NCI-H1105 (cell line): ENCODE results near the gene ARL4A.
"Not testable (repeated sequence)": the region's sequence is repeated elsewhere in the genome, so short reads cannot be mapped to it uniquely, and the experiment has no call there.

ENCODE experiments used
- DNase-seq: peaks from one replicate; lab custom pipeline; 2025; lab: John Stamatoyannopoulos, UW

Gene ARL4A, protein sequence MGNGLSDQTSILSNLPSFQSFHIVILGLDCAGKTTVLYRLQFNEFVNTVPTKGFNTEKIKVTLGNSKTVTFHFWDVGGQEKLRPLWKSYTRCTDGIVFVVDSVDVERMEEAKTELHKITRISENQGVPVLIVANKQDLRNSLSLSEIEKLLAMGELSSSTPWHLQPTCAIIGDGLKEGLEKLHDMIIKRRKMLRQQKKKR

DNA sequence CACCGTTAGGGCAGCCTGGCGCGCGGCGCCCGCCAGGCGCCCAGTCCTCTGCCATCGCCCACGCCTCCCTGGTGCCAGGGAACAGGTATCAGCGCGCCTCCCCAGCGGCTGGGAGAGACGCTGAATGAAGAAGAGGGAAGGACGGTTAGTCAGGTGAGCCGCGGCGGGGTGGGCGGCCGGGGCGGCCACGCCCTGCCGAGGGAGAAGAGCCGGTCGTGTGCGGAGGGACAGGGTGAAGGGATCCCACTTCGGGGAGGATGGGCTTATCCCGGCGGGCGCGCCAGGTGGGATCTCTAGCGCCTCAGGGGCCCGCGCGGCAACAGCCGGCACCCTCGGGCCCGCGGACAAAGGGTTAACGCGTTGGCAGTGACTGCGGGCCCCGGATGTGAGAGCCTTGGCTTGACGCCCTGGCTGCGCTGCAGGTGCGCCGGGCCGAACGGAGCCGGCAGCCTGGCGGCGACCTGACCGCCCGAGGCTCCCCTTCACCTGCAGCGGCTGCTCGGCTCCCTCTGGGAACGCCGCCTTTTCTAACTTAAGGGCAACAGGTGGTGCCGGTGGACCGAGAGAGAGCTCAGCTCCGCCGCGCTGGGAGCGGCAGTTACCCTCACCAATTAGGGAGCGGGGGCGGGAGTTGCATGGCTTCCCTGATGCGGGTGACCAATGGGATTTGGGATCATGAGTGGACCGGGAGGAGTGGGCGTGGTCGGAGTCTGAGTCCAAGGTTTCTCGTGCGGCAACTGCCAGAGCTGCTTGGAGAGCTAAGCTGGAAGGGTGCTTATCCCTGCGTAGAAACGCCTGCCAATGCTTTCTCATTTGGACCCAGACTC, at the start of gene ARL4A:
TSS of gene ARL4A (plus strand) at position 743 of the 827 bp plus-strand sequence. CDS start 622 bp downstream, outside the sequence.
- DNase-seq: peak; percentile 100

DNA sequence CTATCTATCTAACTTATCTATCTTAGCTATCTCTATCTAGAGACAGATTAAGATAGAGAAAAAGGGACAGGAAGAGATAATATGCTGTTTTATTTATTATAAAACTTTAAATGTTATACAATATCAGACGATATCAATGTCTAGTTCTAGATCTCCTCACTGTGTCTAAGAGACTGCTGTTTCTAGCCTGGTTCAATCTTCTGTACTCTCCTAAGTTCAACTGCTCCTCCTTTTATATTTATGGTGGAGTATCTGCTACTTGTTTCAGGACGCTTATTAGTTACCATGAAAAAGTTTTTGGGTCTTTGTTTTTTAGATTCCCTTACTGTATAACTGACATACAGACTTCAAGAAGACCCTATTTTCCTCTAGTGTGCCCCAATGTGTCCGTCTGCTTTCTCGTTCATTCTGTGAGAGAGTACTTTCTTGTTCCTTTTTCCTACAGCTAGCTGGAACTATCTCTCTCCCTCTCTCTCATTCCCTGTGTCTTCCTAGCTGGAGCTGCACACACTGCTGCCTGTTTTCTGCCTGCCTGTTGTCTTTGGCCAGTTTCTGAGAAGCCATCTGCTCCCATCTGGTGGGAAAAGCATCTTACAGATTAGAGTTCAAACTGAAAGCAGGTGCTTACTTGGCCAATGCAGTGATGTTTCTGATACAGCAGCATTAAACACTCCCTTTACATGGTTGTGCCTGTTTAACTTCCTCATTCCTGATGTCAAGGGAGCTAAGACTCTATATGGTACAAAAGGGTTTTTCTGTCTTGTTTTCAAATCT, 49.4 kb upstream of the ARL4A start:
- no peak for DNase-seq

DNA sequence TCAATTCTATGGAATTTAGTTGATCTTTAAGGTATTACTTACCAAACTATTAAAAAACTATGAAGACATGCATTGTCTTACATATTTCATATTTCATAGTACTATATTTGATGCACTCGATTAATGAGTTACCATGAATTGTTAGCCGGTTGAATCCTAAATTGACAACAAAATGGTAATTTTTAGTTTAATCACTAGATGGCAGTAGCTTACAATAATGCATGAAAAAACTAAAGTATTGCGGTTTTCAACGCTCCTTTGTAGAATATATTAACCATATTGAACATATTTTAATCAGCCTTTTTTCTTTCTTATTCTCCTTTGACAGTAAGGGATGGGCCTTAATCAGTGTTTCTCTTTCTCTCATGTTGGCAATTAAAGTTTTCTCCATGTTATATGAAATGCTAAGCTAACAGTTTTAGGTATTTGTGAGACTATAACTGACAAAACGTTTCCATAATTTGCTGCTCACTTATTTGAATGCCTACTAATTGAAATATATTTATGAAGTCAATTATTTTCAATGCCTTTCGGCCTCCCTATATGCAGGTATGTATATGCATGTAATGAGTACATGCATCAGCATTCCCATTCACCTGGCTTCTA, 48.5 kb upstream of the ARL4A start:
- peak; percentile 47 for DNase-seq

DNA sequence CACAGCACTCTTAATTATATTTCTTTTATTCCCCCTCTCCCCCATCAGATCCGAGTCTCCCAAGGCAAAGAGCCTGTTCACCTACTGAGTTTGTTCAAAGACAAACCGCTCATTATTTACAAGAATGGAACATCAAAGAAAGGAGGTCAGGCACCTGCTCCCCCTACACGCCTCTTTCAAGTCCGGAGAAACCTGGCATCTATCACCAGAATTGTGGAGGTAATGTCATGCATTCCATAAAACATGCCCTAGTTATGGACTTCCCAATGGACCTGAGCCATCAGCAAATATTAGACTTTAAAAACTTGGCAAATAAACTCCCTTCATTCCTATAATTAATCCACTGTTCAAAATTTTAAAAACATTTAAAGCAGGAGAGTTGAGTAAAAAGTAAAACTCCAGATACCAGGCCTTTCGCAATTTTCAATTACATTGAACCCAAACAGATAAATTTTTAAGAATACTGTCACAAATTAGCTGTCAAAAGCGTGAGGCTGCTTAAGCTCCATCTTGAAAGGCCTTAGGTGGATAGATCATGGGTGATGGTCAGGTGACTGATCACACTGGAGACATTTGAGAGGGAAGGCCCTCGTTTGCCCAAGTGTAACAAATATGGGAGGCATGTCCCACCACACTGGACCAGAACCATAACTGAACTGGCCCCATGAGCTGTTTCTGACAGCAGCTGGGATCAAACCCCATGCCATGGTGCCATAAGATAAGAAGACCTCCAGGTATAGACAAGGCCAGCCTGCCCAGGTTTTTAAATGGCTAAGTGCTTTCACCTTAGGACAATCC, 46.9 kb upstream of the ARL4A start:
- no peak for DNase-seq

DNA sequence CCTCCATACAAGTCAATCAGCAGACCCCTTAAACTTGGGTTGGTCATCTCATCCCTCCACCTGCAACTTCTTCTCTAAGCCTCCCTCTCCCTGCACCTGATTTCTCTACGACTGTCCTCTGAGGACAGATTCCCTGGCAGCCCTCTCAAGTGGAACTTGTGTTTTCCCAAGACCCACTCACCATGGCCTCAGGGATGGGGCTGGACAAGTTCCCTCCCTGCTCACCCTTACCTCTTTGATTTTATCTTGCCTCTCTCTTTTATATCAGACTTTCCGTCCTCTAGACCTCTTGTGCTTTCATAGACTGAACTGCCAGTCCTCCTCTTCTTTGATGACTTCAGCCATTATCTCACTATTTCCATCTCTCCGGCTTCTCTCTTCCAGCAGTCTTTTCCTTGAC, 46.2 kb upstream of the ARL4A start:
- DNase-seq: no peak

DNA sequence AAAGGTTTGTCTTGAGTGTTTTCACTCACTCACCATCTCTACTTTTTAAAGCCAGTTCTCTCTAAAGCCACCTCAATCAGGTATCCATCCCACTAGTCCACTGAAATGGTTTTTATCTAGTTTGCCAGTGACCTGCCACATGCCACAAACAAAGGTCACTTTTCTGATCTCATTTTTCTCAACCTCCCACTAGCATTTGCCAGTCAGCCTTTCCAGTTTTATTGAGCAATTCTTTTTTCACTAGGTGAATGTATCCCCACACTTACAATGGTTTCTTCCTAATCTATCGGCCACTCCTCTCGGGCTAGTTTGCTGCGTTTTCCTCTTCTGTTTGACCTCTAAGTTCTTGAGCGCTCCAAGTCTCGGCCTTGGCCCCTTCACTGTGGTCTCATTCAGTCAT, 44.9 kb upstream of the ARL4A start:
- no peak for DNase-seq

DNA sequence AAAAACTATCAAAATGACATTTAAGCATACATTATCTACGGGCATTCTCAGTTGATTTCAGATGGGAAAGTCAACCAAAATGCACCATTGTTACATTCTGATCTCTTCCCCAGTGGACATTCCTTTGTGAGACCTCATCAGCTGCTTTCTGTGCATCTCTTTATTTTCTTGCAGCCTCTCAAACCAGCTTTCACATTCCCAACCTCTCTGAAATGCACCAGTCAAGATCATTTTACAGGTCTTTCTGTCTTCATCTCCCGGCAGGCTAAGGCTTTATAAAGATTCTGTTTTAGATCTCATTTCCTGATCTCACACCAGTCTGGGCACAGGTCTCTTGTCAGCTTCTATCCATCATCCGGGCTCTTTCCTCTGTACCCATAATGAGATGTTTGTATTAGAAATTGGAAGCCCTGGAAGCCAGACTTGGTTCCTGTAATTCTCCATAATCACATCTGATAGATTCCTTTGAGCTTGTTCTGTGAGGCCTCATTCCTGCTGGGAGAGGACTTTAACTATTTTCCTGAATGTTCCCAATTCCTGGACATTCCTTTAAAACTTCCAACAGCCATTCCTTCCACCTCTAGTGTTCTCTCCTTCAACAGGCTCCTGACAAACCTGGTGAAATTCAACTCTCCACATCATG, 44.3 kb upstream of the ARL4A start:
- no peak for DNase-seq

DNA sequence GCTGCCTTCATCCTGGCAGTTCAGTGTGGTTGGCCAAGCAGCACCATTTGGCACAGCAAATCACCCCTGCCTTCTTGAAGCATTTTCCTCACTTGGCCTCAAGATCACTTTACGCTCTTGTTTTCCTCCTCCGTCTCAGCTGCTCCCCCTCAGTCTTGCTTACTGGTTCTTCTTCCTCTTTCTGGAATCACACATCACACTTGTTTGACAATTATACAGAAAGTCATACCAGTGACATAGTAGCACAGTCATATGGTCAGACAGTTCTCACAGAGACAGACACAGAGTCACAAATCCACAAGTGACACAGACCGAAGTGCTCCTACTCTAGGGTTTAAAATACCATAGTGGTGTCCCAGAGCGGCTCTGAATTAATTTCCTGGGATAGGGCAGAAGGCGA, 43.8 kb upstream of the ARL4A start:
- DNase-seq: no peak

DNA sequence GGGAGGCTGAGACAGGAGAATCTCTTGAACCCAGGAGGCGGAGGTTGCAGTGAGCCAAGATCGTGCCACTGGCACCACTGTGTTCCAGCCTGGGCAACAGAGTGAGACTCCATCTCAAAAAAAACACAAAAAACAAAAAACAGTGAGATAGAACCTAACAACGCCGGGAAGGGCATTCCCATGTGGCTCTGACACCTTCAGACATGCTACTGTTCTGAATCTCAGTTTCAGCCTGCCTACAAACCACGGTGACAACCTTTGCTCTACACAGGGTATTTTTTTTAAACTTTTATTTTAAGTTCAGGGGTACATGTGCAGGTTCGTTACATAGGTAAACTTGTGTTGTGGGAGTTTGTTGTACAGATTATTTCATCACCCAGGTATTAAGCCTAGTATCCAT, 42.2 kb upstream of the ARL4A start:
- DNase-seq: not testable (repeated sequence)

DNA sequence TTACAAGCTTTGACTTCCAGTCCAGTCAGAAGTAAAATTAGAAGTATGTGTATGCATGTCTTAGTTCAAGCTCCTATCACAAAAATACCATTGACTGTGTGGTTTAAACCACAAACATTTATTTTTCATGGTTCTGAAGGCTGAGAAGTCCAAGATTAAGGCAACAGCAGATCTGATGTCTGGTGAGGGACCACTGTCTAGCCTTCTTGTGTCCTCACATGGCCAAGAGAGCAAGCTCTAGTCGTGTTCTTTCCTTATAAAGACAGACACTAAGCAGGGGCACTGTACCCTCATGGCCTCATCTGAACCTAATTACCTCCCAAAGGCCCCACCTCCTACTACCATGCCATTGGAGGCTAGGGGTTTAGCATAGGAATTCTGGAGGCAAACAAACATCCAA, 41.3 kb upstream of the ARL4A start:
- DNase-seq: no peak

DNA sequence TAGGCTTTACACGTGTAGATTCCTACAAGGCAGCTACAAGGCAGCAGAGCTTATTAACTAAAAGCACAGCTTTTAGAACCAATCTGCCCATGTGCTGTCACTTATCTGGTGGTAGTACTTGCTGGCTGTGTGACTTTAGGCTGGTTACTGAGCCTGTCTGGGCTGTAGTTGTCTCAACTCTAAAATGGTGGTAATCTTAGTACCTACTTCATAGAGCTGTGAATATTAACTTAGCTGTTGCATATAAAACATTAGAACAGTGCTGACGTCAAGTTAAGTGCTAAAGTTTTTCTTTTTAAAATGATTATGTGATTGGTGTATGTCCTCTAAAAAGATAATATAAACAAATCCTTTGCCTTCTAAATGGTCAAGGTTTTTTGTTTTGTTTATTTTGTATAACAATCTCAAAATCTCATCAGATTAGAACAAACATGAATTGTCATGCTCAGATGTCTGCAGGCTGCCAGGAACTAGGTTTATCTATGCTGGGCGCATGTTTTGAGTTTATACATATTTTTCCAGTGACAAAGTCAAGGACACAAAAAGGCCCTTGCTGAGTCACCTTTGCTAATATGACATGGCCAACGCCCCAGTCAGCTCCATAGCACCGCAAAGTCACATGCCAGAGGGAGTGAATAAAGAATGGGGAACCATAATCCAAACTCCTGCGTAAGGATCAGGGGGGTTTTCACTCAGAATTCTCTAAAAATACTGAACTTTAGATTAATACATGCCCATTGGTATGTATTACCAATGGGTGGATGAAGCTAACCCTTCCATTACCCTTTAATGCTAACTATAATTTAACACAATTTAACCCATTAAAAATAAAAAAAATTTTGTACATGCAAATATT, 39.8 kb upstream of the ARL4A start:
- no peak for DNase-seq

DNA sequence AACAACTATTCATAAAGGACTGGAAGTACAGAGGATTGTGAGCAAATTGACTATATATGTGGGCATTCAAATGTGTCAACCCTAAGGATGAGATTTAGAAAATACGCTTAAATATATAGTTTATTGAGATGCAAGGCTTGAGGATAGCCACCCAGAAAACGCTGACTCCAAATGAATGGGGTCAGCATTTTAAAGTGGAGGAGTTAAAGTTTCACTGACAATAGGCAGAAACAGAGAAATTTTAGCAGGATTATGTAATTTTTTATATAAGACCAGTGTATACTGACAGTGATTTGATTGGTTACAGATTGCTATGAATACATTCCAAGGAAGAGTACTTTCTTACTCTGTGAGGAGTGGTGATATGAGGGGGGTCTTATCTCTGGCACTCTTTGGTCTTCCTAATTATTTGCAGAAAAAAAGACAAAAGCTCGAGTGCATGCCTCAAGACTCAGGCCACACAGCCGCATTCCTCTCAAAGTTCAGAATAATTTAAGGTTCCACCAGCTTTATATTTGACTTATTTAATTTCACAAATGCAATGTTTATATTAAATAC, 38.6 kb upstream of the ARL4A start:
- no peak for DNase-seq

DNA sequence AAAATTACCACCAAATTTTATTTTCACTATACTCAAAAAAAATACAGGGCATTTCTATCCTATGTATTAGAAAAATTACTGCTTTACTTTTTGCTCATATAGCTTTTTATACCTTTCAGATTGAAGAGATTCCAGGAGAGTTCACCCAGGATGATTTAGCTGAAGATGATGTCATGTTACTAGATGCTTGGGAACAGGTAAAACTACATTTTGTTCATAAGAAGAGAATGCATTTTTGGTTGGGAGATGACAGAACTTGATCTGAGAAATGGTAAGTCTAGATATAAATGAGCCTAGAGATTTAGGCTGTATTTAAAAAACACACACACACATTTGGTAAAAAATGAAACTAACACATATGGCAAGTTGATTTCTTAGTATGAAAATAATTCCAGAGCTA, 38.1 kb upstream of the ARL4A start:
- no peak for DNase-seq

DNA sequence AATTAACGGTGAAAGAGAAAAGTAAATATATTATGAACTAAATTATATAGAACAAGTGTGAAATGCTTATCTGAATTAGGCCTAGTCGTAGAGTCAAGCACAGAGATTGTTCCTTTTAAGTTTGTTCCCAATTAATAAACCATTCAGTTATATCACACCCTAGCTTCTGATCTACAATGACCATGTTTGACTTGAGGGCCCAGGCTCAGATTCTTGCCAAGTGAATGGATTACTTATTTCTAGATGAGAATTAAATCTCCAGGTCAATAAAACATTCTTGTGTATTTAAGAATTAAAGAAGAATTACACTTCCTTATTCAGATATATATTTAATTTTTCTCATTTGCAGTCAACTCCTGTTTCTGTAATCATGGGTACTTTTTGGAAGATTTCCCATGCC, 37.4 kb upstream of the ARL4A start:
- DNase-seq: no peak

DNA sequence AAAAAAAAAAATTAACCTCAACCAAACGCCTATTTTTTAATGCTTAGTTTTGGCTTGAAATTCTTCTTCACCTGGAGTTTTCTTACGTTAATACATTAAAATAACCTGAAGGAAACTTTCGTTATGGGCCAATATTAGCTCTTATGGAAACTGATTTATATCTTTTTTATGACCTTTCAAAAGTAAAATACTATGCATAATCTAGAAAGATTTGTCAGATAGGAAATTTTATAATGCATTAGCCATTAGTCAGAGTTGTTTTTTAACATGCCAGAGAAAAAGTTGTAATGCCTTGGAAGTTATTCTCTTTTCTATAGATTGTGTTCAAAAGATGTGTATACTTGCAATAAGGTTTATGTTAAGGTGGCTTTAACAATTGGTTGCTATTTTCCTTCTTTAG, 34.3 kb upstream of the ARL4A start:
- DNase-seq: no peak

DNA sequence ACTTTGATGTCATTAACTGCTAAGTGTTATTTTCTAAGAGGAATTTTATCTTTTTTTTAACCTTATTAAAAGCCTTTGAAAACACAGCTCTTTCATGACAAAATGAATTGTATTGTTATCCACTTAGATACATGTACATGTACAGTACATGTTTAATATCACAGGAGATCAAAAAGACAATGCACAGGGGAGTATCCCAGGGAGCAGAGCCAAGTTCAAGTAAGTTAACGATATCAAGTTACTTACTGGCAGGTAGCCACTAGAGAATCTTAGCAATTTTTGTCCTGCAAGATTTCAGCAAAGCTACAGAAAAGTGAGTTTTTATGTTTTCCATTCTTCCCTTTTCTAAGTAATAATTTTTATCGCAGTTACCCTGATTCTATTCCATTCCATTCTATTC, 33.9 kb upstream of the ARL4A start:
- peak; percentile 22 for DNase-seq

DNA sequence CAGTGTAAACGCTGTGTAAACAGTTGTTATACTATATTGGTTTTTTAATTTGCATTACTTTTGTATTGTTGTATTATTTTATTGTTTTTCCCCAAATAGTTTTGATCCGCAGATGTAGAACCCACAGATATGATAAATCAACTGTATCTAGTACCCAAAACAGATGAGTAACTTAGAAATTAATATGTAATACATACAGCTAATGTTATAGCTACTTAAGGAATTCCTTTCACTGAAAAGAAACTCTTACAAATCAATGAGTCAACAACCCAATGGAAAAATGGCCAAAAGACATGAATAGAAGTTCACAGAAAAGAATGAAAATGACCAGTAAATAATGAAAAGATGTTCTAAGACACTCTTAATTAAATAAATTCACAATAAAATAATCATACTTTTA, 32.3 kb upstream of the ARL4A start:
- DNase-seq: no peak

DNA sequence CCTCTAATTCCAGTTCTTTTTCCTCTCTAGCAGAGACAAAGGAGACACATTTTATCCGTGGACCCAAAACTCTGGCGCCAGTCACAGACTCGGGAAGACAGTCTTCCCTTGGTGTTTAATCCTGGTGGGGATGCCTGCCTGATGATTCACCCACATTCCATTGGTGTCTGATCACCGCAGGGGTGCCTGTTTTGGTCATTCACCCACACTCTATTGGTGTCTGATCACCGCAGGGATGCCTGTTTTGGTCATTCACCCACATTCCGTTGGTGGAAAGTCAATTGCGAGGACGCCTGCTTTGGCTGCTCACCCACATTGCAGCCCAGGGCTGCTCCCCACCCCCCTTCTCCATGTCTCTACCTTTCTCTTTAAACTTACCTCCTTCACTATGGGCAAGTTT, 27.0 kb upstream of the ARL4A start:
- not testable (repeated sequence) for DNase-seq

DNA sequence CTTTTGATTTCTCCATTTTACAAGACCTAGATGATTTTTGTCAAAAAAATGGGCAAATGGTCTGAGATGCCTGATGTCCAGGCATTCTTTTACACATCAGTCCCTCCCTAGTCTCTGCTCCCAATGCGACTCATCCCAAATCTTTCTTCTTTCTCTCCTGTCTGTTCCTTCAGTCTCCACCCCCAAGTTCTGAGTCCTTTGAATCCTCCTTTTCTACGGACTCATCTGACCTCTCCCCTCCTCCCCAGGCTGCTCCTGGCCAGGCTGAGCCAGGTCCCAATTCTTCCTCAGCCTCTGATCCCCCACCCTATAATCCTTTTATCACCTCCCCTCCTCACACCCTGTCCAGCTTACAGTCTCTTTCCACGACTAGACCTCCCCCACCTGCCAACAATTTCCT, 26.4 kb upstream of the ARL4A start:
- DNase-seq: not testable (repeated sequence)

DNA sequence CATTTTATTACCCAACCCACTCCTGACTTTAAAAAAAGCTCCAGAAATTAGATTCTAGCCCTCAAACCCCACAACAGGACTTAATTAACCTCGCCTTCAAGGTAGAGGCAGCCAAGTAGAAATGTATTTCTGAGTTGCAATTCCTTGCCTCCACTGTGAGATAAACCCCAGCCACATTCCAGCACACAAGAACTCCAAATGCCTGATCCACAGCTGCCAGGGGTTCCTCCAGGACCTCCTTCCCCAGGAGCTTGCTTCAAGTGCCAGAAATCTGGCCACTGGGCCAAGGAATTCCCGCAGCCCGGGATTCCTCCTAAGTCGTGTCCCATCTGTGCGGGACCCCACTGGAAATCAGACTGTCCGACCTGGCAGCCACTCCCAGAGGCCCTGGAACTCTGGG, 25.9 kb upstream of the ARL4A start:
- DNase-seq: no peak
